Esophagus muscularis mucosa (tissue), 4 donors: Measurements from ENCODE around the gene NAGK.

Source experiments
- EP300 ChIP-seq: sonication (generic); formaldehyde crosslinking; IDR thresholded peaks from one replicate; pipeline ENCODE4 v1.6.1; 2017; ENCODE audit warnings: antibody characterized with exemption
- POLR2AphosphoS5 ChIP-seq, 2 donors: sonication (generic); formaldehyde crosslinking; IDR thresholded peaks; one replicate each; pipeline ENCODE4 v1.6.1; 2017; ENCODE audit warnings: antibody characterized with exemption in 2 of 2
- TF ChIP-seq, protein P1 (sequence below), 3 experiments: fragments of 200-600 bp in 2 of 3; fragments of 450-650 bp in 1 of 3; sonication (generic) in 2 of 3; IDR thresholded peaks; one replicate each; pipeline ENCODE4 v1.5.1; 2017 to 2019; ENCODE audit warnings: antibody characterized with exemption in 3 of 3, mild to moderate bottlenecking in 2 of 3, moderate library complexity in 1 of 3

- TF ChIP-seq, protein P1, sequence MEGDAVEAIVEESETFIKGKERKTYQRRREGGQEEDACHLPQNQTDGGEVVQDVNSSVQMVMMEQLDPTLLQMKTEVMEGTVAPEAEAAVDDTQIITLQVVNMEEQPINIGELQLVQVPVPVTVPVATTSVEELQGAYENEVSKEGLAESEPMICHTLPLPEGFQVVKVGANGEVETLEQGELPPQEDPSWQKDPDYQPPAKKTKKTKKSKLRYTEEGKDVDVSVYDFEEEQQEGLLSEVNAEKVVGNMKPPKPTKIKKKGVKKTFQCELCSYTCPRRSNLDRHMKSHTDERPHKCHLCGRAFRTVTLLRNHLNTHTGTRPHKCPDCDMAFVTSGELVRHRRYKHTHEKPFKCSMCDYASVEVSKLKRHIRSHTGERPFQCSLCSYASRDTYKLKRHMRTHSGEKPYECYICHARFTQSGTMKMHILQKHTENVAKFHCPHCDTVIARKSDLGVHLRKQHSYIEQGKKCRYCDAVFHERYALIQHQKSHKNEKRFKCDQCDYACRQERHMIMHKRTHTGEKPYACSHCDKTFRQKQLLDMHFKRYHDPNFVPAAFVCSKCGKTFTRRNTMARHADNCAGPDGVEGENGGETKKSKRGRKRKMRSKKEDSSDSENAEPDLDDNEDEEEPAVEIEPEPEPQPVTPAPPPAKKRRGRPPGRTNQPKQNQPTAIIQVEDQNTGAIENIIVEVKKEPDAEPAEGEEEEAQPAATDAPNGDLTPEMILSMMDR (IDR thresholded peaks at IDR 0.05) = no peak
- TF ChIP-seq POLR2AphosphoS5 (IDR thresholded peaks at IDR 0.05) (no peak), EP300 (no peak)
Measured at GRCh38 chr2:71060871-71061270, 7.6 kb upstream of the NAGK start.
